Activated CD4-positive, alpha-beta T cell treated with anti-CD3 and anti-CD28 coated beads, Interleukin-2, amount 10 ng/mL, durations not matched to agents 7 days and 5 days (primary cell): ENCODE data around the gene PTPN4. TPM values are rescaled to one million over a fixed set of nuclear protein-coding genes. Genes with fewer than 3 reads are reported as not detected.

Source experiments
- CTCF ChIA-PET: fragments of 350-600 bp; sonication (Branson Sonifier 250); formaldehyde crosslinking; loops from one replicate; lab custom pipeline; 2021; ENCODE audit warnings: antibody characterized with exemption; lab: Charles Lee
- POLR2A ChIA-PET: fragments of 350-600 bp; sonication (Branson Sonifier 250); formaldehyde crosslinking; loops from one replicate; lab custom pipeline; 2021; ENCODE audit warnings: antibody characterized with exemption; lab: Charles Lee
- DNase-seq: peaks from one replicate; pipeline ENCODE4 v3.0.0-alpha.2; 2020
- H3K27ac Mint-ChIP-seq: one replicate; pipeline ENCODE4 v1.8.0; 2021; ENCODE audit warnings: mild to moderate bottlenecking, moderate library complexity, mixed read lengths
- H3K27me3 Mint-ChIP-seq: one replicate; pipeline ENCODE4 v1.8.0; 2021; ENCODE audit warnings: mixed read lengths
- H3K36me3 Mint-ChIP-seq: one replicate; pipeline ENCODE4 v1.8.0; 2021; ENCODE audit warnings: low read depth, mixed read lengths
- H3K4me1 Mint-ChIP-seq: one replicate; pipeline ENCODE4 v1.8.0; 2021; ENCODE audit warnings: mixed read lengths
- H3K4me3 Mint-ChIP-seq: one replicate; pipeline ENCODE4 v1.8.0; 2021; ENCODE audit warnings: mild to moderate bottlenecking, moderate library complexity, mixed read lengths
- H3K9me3 Mint-ChIP-seq: one replicate; pipeline ENCODE4 v1.8.0; 2021; ENCODE audit warnings: mixed read lengths
- total RNA-seq, 2 experiments: library from RNA; stranded (reverse); gene quantifications; one replicate each; pipeline ENCODE4 v1.2.3, GENCODE V29; 2021

Gene PTPN4
- total RNA-seq, 2 experiments from 2014 or later, result 75.2 to 95.9 TPM

DNA sequence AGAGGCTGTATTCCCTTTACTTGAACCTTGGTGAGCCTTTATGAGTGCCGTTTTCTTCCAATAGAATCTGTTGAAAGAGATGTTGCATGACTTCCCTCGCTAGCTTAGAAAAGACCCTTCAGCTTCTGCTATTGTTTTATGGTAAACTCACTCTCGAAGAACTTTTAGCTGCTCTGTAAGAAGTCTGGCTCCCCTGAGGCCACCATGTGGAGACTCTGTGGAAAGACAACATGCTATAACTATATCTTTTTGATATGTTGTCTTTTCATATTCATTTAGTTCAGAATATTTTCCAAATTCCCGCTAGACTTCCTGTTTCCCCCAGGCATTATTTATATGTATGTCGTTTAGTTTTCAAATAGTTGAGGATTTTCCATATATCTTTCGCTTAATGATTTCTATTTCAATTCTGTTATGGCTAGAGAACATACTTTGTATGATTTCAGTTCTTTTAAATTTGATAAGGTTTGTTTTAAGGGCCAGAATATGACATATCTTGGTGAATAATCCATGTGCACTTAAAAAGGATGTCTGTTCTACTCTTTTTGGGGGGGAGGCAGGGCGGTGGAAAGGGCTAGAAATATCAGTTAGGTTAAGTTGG lies 64.1 kb downstream of the PTPN4 start:
- Mint-ChIP-seq H3K9me3 (peaks cover 3% of the 10 kb centered on the region), H3K4me1 (peaks cover 24% of the 10 kb centered on the region), H3K27me3 (no peaks in the 10 kb centered on the region), H3K4me3 (no peak overlapping the region), H3K27ac (no peak overlapping the region), H3K36me3 (peaks cover 13% of the 10 kb centered on the region)
- ChIA-PET CTCF (interaction anchor here (1.0 to 1.5 kb wide), 3 partner anchors 15 to 71 kb away, joined by 3 to 4 read pairs (median 4); no protein-coding TSS in a partner anchor), POLR2A (no interaction called here)
- peak; percentile 45 for DNase-seq

DNA sequence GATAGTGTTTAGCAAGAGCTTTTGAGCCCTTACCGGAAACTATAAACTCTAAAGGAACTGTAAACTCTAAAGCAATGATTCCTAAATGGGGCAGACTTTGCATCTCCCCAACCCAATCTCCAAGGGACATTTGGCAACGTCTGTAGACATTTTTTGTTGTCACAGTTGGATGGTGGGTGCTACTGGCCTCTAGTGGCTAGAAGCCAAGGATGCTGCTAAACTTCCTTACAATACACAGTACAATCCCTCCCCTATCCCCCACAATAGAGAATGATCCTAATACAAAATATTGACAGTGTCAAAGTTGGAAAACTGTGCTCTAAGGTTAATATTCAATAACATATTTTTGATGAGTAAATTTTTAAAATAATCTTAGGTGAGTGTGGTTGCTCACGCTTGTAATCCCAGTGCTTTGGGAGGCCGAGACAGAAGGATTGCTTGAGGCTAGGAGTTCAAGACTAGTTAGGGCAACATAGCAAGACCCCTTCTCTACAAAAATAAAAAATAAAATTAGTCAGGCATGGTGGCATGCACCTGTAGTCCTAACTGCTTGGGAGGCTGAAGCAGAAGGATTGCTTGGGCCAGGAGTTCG lies 66.7 kb downstream of the PTPN4 start:
- CTCF ChIA-PET, result interaction anchor here (0.5 to 1.7 kb wide), 3 partner anchors 8 to 123 kb away, joined by 3 to 7 read pairs (median 5); no protein-coding TSS in a partner anchor
- H3K4me3 Mint-ChIP-seq, result no peak overlapping the region
- peaks cover 17% of the 10 kb centered on the region for H3K9me3 Mint-ChIP-seq
- H3K27me3 Mint-ChIP-seq, result no peaks in the 10 kb centered on the region
- peaks cover 27% of the 10 kb centered on the region for H3K4me1 Mint-ChIP-seq
- POLR2A ChIA-PET, result no interaction called here
- no peak overlapping the region for H3K27ac Mint-ChIP-seq
- peaks cover 27% of the 10 kb centered on the region for H3K36me3 Mint-ChIP-seq
- peak; percentile 54 for DNase-seq

- POLR2A ChIA-PET, result no interaction called here
- peaks cover 27% of the 10 kb centered on the region for H3K36me3 Mint-ChIP-seq
These were observed 68.3 kb downstream of the PTPN4 start for GRCh38 chr2:119827866-119828507.

DNA sequence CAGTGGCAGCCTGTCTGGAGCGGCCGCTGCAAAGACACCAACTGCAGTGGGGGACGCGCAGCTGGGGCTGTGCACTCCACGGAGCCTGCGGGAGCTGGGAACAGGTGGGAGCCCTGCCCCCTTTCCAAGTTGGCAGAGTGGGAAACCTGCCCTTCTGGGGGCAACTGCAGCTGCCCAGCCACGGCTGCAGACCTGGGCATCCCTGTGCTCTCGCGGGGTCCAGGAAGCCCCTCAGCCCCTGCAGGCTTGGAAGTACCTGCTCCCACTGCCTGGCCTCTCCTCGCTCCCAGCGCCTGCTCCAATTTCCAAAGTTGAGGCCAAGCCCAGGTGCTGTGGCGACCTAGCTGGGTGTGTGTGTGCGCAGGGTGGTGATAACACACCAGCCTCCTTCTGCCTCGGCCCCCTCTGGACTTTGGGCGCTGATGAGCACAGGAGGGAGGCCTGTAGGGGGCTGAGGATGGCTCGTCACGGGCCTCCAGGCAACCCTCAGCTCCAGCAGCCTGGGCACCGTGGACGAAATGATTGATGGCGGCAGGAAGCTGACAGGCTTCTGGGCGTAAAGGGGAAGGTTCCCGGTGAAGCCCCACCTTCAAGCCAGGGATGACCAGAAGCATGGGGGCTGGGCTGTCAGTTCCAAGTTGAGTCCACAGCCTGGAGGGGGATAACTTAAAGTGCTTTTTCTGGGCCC lies 76.9 kb downstream of the PTPN4 start:
- H3K27me3 Mint-ChIP-seq, result no peaks in the 10 kb centered on the region
- no peak overlapping the region for H3K4me3 Mint-ChIP-seq
- no peak for DNase-seq
- H3K36me3 Mint-ChIP-seq, result peaks cover 24% of the 10 kb centered on the region
- CTCF ChIA-PET, result interaction anchor here (0.5 to 1.2 kb wide), 2 partner anchors 11 to 17 kb away, joined by 3 read pairs; no protein-coding TSS in a partner anchor
- peaks cover 15% of the 10 kb centered on the region for H3K4me1 Mint-ChIP-seq
- H3K27ac Mint-ChIP-seq, result no peak overlapping the region
- POLR2A ChIA-PET, result no interaction called here
- H3K9me3 Mint-ChIP-seq, result peaks cover 3% of the 10 kb centered on the region

More at GRCh38 chr2:119827866-119828507, 68.3 kb downstream of the PTPN4 start:
- Mint-ChIP-seq H3K27me3 (no peaks in the 10 kb centered on the region), H3K4me1 (peaks cover 20% of the 10 kb centered on the region), H3K9me3 (peaks cover 21% of the 10 kb centered on the region), H3K4me3 (no peak overlapping the region), H3K27ac (no peak overlapping the region)
- CTCF ChIA-PET, result interaction anchor here (1.0 kb wide), 1 partner anchor 13 kb away, joined by 3 read pairs; no protein-coding TSS in a partner anchor
- no peak for DNase-seq

GRCh38 chr2:119837350-119837749 lies 77.6 kb downstream of the PTPN4 start:
- Mint-ChIP-seq H3K36me3 (peaks cover 23% of the 10 kb centered on the region), H3K27ac (no peak overlapping the region), H3K9me3 (no peaks in the 10 kb centered on the region), H3K4me3 (no peak overlapping the region), H3K4me1 (peaks cover 22% of the 10 kb centered on the region), H3K27me3 (no peaks in the 10 kb centered on the region)
- POLR2A ChIA-PET, result no interaction called here
- DNase-seq, result no peak
- CTCF ChIA-PET, result interaction anchor here (1.2 kb wide), 1 partner anchor 18 kb away, joined by 3 read pairs; no protein-coding TSS in a partner anchor

GRCh38 chr2:119837759-119838158 lies 78.0 kb downstream of the PTPN4 start:
- Mint-ChIP-seq H3K36me3 (peaks cover 27% of the 10 kb centered on the region), H3K27me3 (no peaks in the 10 kb centered on the region), H3K9me3 (peaks cover 4% of the 10 kb centered on the region), H3K27ac (no peak overlapping the region), H3K4me3 (no peak overlapping the region), H3K4me1 (peaks cover 25% of the 10 kb centered on the region)
- CTCF ChIA-PET, result interaction anchor here (0.6 to 1.2 kb wide), 2 partner anchors 19 to 1509 kb away, joined by 3 read pairs; no protein-coding TSS in a partner anchor
- no peak for DNase-seq
- POLR2A ChIA-PET, result no interaction called here

DNA sequence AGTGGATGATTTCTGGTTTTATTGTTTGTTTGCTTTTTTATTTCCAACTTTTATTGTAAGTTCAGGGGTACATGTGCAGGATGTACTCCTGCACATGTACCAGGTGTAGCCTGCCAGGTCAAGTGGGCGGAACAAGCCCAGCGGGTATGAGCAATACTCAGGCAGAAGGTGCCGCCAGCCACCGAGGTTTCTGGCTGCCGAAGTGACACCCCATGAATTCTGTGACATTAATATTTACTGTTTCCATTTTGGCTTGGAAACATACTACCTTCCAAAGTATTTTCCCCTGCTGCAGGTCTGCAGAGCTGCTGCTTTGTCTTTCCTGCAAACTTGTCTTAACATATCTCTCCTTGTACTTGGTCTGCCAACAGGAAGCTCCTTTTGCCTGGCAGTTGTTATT lies 78.5 kb downstream of the PTPN4 start:
- CTCF ChIA-PET, result interaction anchor here (0.6 kb wide), 1 partner anchor 1510 kb away, joined by 3 read pairs; no protein-coding TSS in a partner anchor
- no peak for DNase-seq
- H3K9me3 Mint-ChIP-seq, result peaks cover 4% of the 10 kb centered on the region

GRCh38 chr2:119841550-119841949 lies 81.8 kb downstream of the PTPN4 start:
- Mint-ChIP-seq H3K4me1 (peaks cover 25% of the 10 kb centered on the region), H3K4me3 (no peak overlapping the region), H3K36me3 (peaks cover 28% of the 10 kb centered on the region), H3K27ac (no peak overlapping the region), H3K9me3 (peaks cover 9% of the 10 kb centered on the region), H3K27me3 (no peaks in the 10 kb centered on the region)
- ChIA-PET POLR2A (no interaction called here), CTCF (no interaction called here)
- no peak for DNase-seq

More for the DNA sequence above, 78.5 kb downstream of the PTPN4 start:
- no peak overlapping the region for H3K27ac Mint-ChIP-seq
- H3K4me1 Mint-ChIP-seq, result peaks cover 25% of the 10 kb centered on the region
- no peak overlapping the region for H3K4me3 Mint-ChIP-seq
- no peaks in the 10 kb centered on the region for H3K27me3 Mint-ChIP-seq
- POLR2A ChIA-PET, result no interaction called here
- peaks cover 27% of the 10 kb centered on the region for H3K36me3 Mint-ChIP-seq

DNA sequence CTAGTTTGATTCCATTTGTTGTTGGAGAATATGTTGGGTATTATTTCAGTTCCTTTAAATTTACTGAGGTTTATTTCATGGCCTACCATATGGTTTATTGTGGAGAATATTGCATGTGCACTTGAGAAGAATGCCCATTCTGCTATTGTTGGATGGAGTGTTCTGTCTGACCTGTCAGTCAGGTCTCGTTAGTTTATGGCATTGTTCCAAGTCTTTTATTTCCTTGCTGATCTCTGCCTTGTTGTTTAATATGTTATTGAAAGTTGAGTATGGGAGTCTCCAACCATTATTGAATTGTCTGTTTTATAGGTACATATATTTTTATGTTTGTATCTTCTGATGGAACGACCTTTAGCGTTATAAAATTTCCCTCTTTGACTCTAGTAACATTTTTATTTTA lies 86.3 kb downstream of the PTPN4 start:
- Mint-ChIP-seq H3K4me3 (no peak overlapping the region), H3K9me3 (peaks cover 32% of the 10 kb centered on the region), H3K27me3 (no peaks in the 10 kb centered on the region), H3K27ac (no peak overlapping the region), H3K36me3 (peaks cover 42% of the 10 kb centered on the region), H3K4me1 (peaks cover 15% of the 10 kb centered on the region)
- POLR2A ChIA-PET, result no interaction called here
- DNase-seq, result no peak
- CTCF ChIA-PET, result no interaction called here

DNA sequence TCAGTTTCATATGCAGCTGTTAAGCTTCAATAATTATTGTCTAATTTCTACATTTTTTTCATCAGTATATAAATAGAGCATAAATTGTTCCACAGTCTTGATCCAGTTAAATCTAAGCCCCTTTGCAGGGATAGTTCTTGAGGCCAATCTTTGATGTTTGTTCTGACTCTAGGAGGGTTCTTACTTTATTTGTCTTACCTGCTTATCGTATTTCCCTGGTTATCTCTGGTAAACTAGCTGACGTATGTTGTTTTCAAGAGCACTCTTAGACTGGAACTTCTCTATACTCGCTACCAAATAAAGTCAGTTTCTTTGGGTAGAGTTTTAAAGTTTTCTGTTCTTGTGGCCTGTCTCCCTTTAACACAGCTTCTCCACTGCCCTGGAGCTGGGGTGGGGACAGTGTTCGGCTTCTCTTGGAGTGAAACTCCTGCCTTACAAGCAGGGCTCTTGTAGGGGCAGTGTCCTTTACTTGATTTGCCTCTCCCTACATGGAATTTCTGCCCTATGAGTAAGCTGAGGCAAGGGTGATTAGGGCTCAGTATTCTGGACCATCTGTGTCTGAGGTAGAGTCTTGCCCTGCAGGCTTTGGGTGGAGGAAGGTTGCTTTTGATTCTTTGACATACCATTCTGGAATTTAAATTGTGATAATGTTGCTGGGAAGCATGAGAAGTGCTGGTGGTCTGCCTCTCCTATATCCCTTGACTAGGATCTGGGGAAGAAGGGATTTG lies 90.3 kb downstream of the PTPN4 start:
- POLR2A ChIA-PET, result no interaction called here
- Mint-ChIP-seq H3K27ac (no peak overlapping the region), H3K4me3 (no peak overlapping the region), H3K27me3 (no peaks in the 10 kb centered on the region), H3K36me3 (peaks cover 57% of the 10 kb centered on the region), H3K4me1 (peaks cover 4% of the 10 kb centered on the region), H3K9me3 (peaks cover 58% of the 10 kb centered on the region)
- CTCF ChIA-PET, result no interaction called here
- no peak for DNase-seq

- Mint-ChIP-seq H3K27me3 (no peaks in the 10 kb centered on the region), H3K36me3 (peaks cover 55% of the 10 kb centered on the region), H3K9me3 (peaks cover 57% of the 10 kb centered on the region), H3K27ac (no peak overlapping the region), H3K4me3 (no peak overlapping the region), H3K4me1 (peaks cover 4% of the 10 kb centered on the region)
- ChIA-PET POLR2A (no interaction called here), CTCF (no interaction called here)
- DNase-seq, result no peak
These were observed 92.5 kb downstream of the PTPN4 start for GRCh38 chr2:119852214-119852613.

- H3K9me3 Mint-ChIP-seq, result peaks cover 54% of the 10 kb centered on the region
- ChIA-PET POLR2A (no interaction called here), CTCF (no interaction called here)
- no peak for DNase-seq
- H3K36me3 Mint-ChIP-seq, result peaks cover 50% of the 10 kb centered on the region
- peaks cover 6% of the 10 kb centered on the region for H3K4me1 Mint-ChIP-seq
- no peaks in the 10 kb centered on the region for H3K27me3 Mint-ChIP-seq
- no peak overlapping the region for H3K4me3 Mint-ChIP-seq
- no peak overlapping the region for H3K27ac Mint-ChIP-seq
These were observed 94.2 kb downstream of the PTPN4 start for GRCh38 chr2:119853777-119854399.
